ENCODE results near the gene PROK1.
A peak's percentile ranks its signal among the peaks of the same experiment; 100 is the strongest.
"Not testable (repeated sequence)": the region's sequence is repeated elsewhere in the genome, so short reads cannot be mapped to it uniquely, and the experiment has no call there.

Gene PROK1

GRCh38 chr1:110433803-110434202 is 17.1 kb upstream of the PROK1 start:
- DNase-seq (ENCODE audit: low read depth) = no peak

- no peak for DNase-seq (ENCODE audit: low read depth)
These were observed 16.0 kb upstream of the PROK1 start for GRCh38 chr1:110434946-110435345.

GRCh38 chr1:110436635-110437034 is 14.3 kb upstream of the PROK1 start:
- DNase-seq (ENCODE audit: low read depth) = no peak

GRCh38 chr1:110437645-110438299 is 13.2 kb upstream of the PROK1 start:
- not testable (repeated sequence) for DNase-seq (ENCODE audit: low read depth)

- DNase-seq (ENCODE audit: low read depth) = no peak
These were observed 12.1 kb upstream of the PROK1 start for GRCh38 chr1:110438893-110439292.

- DNase-seq (ENCODE audit: low read depth) = not testable (repeated sequence)
These were observed 11.1 kb upstream of the PROK1 start for GRCh38 chr1:110439873-110440272.

- DNase-seq (ENCODE audit: low read depth) = peak; percentile 42
These were observed 10.1 kb upstream of the PROK1 start for GRCh38 chr1:110440877-110441276.

GRCh38 chr1:110441888-110442287 is 9.1 kb upstream of the PROK1 start:
- no peak for DNase-seq (ENCODE audit: low read depth)

- DNase-seq (ENCODE audit: low read depth) = no peak
These were observed 7.5 kb upstream of the PROK1 start for GRCh38 chr1:110443451-110443850.

GRCh38 chr1:110444561-110444960 is 6.4 kb upstream of the PROK1 start:
- no peak for DNase-seq (ENCODE audit: low read depth)

GRCh38 chr1:110449661-110450651 is 993 bp upstream of the PROK1 start:
- no peak for DNase-seq (ENCODE audit: low read depth)

- DNase-seq (ENCODE audit: low read depth) = no peak
These were observed 1.4 kb downstream of the PROK1 start for GRCh38 chr1:110452330-110452729.

- DNase-seq (ENCODE audit: low read depth) = no peak
These were observed 2.9 kb downstream of the PROK1 start for GRCh38 chr1:110453829-110454228.

- DNase-seq (ENCODE audit: low read depth) = no peak
These were observed 3.4 kb downstream of the PROK1 start for GRCh38 chr1:110454328-110454727.

GRCh38 chr1:110455151-110455550 is 4.2 kb downstream of the PROK1 start:
- DNase-seq (ENCODE audit: low read depth) = no peak

GRCh38 chr1:110457206-110457605 is 6.3 kb downstream of the PROK1 start:
- no peak for DNase-seq (ENCODE audit: low read depth)

- DNase-seq (ENCODE audit: low read depth) = peak; percentile 34
These were observed 9.6 kb downstream of the PROK1 start for GRCh38 chr1:110460253-110461220.

GRCh38 chr1:110462093-110462492 is 11.1 kb downstream of the PROK1 start:
- no peak for DNase-seq (ENCODE audit: low read depth)

- no peak for DNase-seq (ENCODE audit: low read depth)
These were observed 12.0 kb downstream of the PROK1 start for GRCh38 chr1:110462964-110463363.

- no peak for DNase-seq (ENCODE audit: low read depth)
These were observed 12.8 kb downstream of the PROK1 start for GRCh38 chr1:110463725-110464124.

GRCh38 chr1:110464340-110464739 is 13.4 kb downstream of the PROK1 start:
- no peak for DNase-seq (ENCODE audit: low read depth)
